PC-9 (cell line): ENCODE data around the gene DCLK3. TPM values are rescaled to one million over a fixed set of nuclear protein-coding genes. Genes with fewer than 3 reads are reported as not detected.

Experiments used
- BruUV-seq: library from RNA; stranded (reverse); fragments of 400-500 nt; replicated peaks from 2 replicates; lab custom pipeline; 2021; lab: Mats Ljungman, UMichigan
- CTCF ChIA-PET: fragments of 300-600 bp; sonication (Branson Sonifier 250); formaldehyde crosslinking; loops from one replicate; lab custom pipeline; 2022; ENCODE audit warnings: antibody characterized with exemption; lab: Charles Lee
- POLR2A ChIA-PET: fragments of 300-600 bp; sonication (Branson Sonifier 250); formaldehyde crosslinking; loops from one replicate; lab custom pipeline; 2022; ENCODE audit warnings: antibody characterized with exemption; ENCODE audit not compliant: unreplicated experiment; lab: Charles Lee
- DNase-seq, 2 experiments: peaks; one replicate each; pipeline versions ENCODE4 v3.0.0 to v3.0.0-alpha.2; 2015 to 2022; ENCODE audit warnings: mixed read lengths in 1 of 2
- H2AFZ ChIP-seq: fragments of 200-600 bp; sonication (generic); 2 replicates; pipeline ENCODE4 v1.8.1; 2017; ENCODE audit warnings: antibody characterized with exemption
- H3F3A ChIP-seq: fragments of 200-600 bp; sonication (generic); 2 replicates; pipeline ENCODE4 v1.8.1; 2017; ENCODE audit warnings: antibody characterized with exemption, mild to moderate bottlenecking, low read depth; ENCODE audit not compliant: insufficient read depth
- H3K27ac ChIP-seq: fragments of 200-600 bp; sonication (generic); 2 replicates; pipeline ENCODE4 v1.6.1; 2016; ENCODE audit warnings: mixed run types
- H3K27me3 ChIP-seq: fragments of 200-600 bp; sonication (generic); 2 replicates; pipeline ENCODE4 v1.6.1; 2016; ENCODE audit warnings: low read depth, mixed run types; ENCODE audit not compliant: insufficient read depth
- H3K36me3 ChIP-seq: fragments of 200-600 bp; sonication (generic); 2 replicates; pipeline ENCODE4 v1.6.1; 2016; ENCODE audit warnings: low read depth, mixed run types
- H3K4me1 ChIP-seq: fragments of 200-600 bp; sonication (generic); replicated peaks from 2 replicates; pipeline ENCODE4 v1.6.1; 2016; ENCODE audit warnings: mixed run types; ENCODE audit not compliant: insufficient read depth
- H3K4me2 ChIP-seq: fragments of 200-600 bp; sonication (generic); 2 replicates; pipeline ENCODE4 v1.6.1; 2017; ENCODE audit warnings: mixed run types
- H3K4me3 ChIP-seq: fragments of 200-600 bp; sonication (generic); 2 replicates; pipeline ENCODE4 v1.6.1; 2016; ENCODE audit warnings: mixed run types
- H3K79me2 ChIP-seq: fragments of 200-600 bp; sonication (generic); 2 replicates; pipeline ENCODE4 v1.6.1; 2017; ENCODE audit warnings: low read depth, mixed run types
- H3K9me2 ChIP-seq: fragments of 200-600 bp; sonication (generic); 2 replicates; pipeline ENCODE4 v1.8.1; 2017; ENCODE audit warnings: mild to moderate bottlenecking; ENCODE audit not compliant: insufficient read depth
- H3K9me3 ChIP-seq: fragments of 200-600 bp; sonication (generic); 2 replicates; pipeline ENCODE4 v1.8.1; 2016; ENCODE audit warnings: low read depth; ENCODE audit not compliant: insufficient read depth
- H4K20me1 ChIP-seq: fragments of 200-600 bp; sonication (generic); 2 replicates; pipeline ENCODE4 v1.8.1; 2017; ENCODE audit not compliant: insufficient read depth
- CTCF ChIP-seq: fragments of 200-600 bp; sonication (generic); conservative IDR thresholded peaks from 2 replicates; pipeline ENCODE4 v1.6.1; 2017; ENCODE audit warnings: mixed run types, antibody characterized with exemption, mild to moderate bottlenecking, moderate library complexity
- EZH2 ChIP-seq: fragments of 200-600 bp; sonication (generic); IDR thresholded peaks from 2 replicates; pipeline ENCODE4 v1.8.0; 2017; ENCODE audit warnings: antibody characterized with exemption, low read depth
- intact Hi-C: fragments of 100-400 bp; cut with micrococcal nuclease; formaldehyde crosslinking; loops from one replicate; pipeline ENCODE4 v1.10.0; 2022; ENCODE audit not compliant: unreplicated experiment
- total RNA-seq: library from RNA; stranded (reverse); gene quantifications from 2 replicates; pipeline ENCODE4 v1.2.3, GENCODE V29; 2021

The DCLK3 gene
- total RNA-seq, 1 experiment from 2014 or later = not detected

- intact Hi-C loops = no loop called here
- CTCF ChIA-PET = no interaction called here
- Histone ChIP-seq H3K27ac (no peak overlapping the region), H3K4me3 (no peak overlapping the region), H4K20me1 (no peaks in the 10 kb centered on the region), H3K4me1 (peaks cover 11% of the 10 kb centered on the region), H3K9me2 (no peaks in the 10 kb centered on the region), H3K36me3 (no peaks in the 10 kb centered on the region), H3K79me2 (no peaks in the 10 kb centered on the region), H3K9me3 (no peaks in the 10 kb centered on the region), H3K27me3 (no peaks in the 10 kb centered on the region), H3F3A (peaks cover 8% of the 10 kb centered on the region; the same call in 1 of the 2 replicates), H2AFZ (no peak overlapping the region), H3K4me2 (no peak overlapping the region)
- no TSS peak for BruUV-seq
- POLR2A ChIA-PET = no interaction called here
- no peak for TF ChIP-seq EZH2
- TF ChIP-seq CTCF = no peak
- no peak for DNase-seq
These were observed 53.7 kb downstream of the DCLK3 start for GRCh38 chr3:36710606-36711005.

GRCh38 chr3:36709826-36710365 lies 54.5 kb downstream of the DCLK3 start:
- no peaks in the 10 kb centered on the region for H4K20me1 ChIP-seq
- H3F3A ChIP-seq = peaks cover 8% of the 10 kb centered on the region; the same call in 1 of the 2 replicates
- no peaks in the 10 kb centered on the region for H3K79me2 ChIP-seq
- TF ChIP-seq CTCF (no peak), EZH2 (no peak)
- H3K9me3 ChIP-seq = no peaks in the 10 kb centered on the region
- no peaks in the 10 kb centered on the region for H3K27me3 ChIP-seq
- BruUV-seq = no TSS peak
- no peaks in the 10 kb centered on the region for H3K9me2 ChIP-seq
- ChIA-PET CTCF (no interaction called here), POLR2A (interaction anchor here (0.7 kb wide), 1 partner anchor 627 kb away, joined by 3 read pairs; no protein-coding TSS in a partner anchor)
- H2AFZ ChIP-seq = no peak overlapping the region
- intact Hi-C loops = loop anchor here (5.0 to 10.0 kb wide), 2 partner anchors 168 to 325 kb away; partner anchors contain the start of gene STAC
- no peak overlapping the region for H3K4me3 ChIP-seq
- H3K4me1 ChIP-seq = peaks cover 11% of the 10 kb centered on the region
- DNase-seq = no peak
- H3K4me2 ChIP-seq = no peak overlapping the region
- no peaks in the 10 kb centered on the region for H3K36me3 ChIP-seq
- H3K27ac ChIP-seq = no peak overlapping the region

GRCh38 chr3:36709281-36709680 lies 55.1 kb downstream of the DCLK3 start:
- H3K79me2 ChIP-seq = no peaks in the 10 kb centered on the region
- no TSS peak for BruUV-seq
- intact Hi-C loops = loop anchor here (5.0 to 10.0 kb wide), 2 partner anchors 167 to 324 kb away; partner anchors contain the start of gene STAC

More at GRCh38 chr3:36709281-36709680, 55.1 kb downstream of the DCLK3 start:
- H3K9me2 ChIP-seq = no peaks in the 10 kb centered on the region
- no peaks in the 10 kb centered on the region for H4K20me1 ChIP-seq
- H3K4me2 ChIP-seq = no peak overlapping the region
- no peak for DNase-seq
- CTCF ChIA-PET = no interaction called here
- H3K36me3 ChIP-seq = no peaks in the 10 kb centered on the region
- no peak overlapping the region for H2AFZ ChIP-seq
- no peak overlapping the region for H3K4me3 ChIP-seq
- H3K27ac ChIP-seq = no peak overlapping the region
- TF ChIP-seq CTCF = no peak
- H3K4me1 ChIP-seq = peaks cover 11% of the 10 kb centered on the region
- no peaks in the 10 kb centered on the region for H3K9me3 ChIP-seq
- no peaks in the 10 kb centered on the region for H3K27me3 ChIP-seq
- H3F3A ChIP-seq = peaks cover 8% of the 10 kb centered on the region; the same call in 1 of the 2 replicates
- POLR2A ChIA-PET = interaction anchor here (0.7 kb wide), 1 partner anchor 628 kb away, joined by 3 read pairs; no protein-coding TSS in a partner anchor
